ENCODE results near the gene PLIN4.

GRCh38 chr19:4452230-4452990, 65.9 kb downstream of the PLIN4 start:
- TF ChIP-seq CTCF (IDR thresholded peaks at IDR 0.05; ENCODE audit: insufficient read depth, low read length) (no peak), REST (IDR thresholded peaks at IDR 0.05; ENCODE audit: insufficient replicate concordance, low read depth) (no peak), GABPA (IDR thresholded peaks at IDR 0.05; ENCODE audit: low read depth) (no peak)
